Dermis microvascular lymphatic vessel endothelial cell (primary cell): ENCODE data around the gene ARHGAP8. TPM values are rescaled to one million over a fixed set of nuclear protein-coding genes. Genes with fewer than 3 reads are reported as not detected.

Source experiments
- DNase-seq, 2 donors: peaks; one replicate each; pipeline versions ENCODE4 v3.0.0 to v3.0.0-alpha.2; 2010; ENCODE audit warnings: low read depth in 2 of 2
- total RNA-seq: library from RNA; depleted of rRNA; stranded (reverse); fragments of >200 nt; gene quantifications from 2 replicates; pipeline ENCODE4 v1.2.1, GENCODE V29; 2014

Gene ARHGAP8
- total RNA-seq, 1 donor from 2014 or later = not detected

DNA sequence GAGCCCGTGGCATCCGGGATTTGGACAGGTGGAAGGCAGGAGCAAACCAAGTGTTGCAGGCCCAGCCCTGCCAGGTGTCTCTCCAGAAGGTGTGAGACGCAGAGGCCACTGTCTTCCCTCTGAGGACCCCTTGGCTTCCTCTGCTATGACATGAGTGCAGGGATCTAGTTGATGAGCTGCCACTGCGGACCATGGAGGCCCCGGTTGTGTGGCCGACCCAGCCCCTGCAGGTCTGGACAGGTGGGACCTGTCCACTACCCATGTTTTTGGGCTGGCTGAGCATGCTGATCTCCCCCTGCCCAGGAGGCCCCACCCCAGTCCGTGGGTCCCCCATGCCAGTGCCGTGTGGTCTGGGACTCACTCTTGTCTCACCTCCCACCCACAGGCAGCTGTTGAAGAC, 27.5 kb upstream of the ARHGAP8 start:
- DNase-seq = no peak

DNA sequence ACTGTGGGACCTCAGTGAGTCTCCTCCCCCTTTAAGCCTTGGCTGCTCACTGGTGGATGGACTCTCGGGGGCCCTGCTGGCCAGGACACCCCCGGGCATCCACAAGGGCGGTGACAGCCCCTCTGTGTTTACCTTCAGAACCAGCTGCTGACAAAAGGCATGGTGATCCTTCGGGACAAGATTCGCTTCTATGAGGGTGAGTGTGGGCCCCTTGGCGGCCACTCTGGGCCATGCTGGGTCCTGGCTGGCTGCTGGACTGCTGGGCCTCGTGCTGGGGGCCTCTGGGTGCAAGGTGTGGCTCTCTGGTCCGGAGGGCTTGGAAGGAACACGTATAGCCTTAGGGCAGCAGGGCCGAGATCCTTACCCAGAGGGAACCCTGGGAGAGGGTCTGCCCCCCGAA, 25.9 kb upstream of the ARHGAP8 start:
- DNase-seq = no peak

DNA sequence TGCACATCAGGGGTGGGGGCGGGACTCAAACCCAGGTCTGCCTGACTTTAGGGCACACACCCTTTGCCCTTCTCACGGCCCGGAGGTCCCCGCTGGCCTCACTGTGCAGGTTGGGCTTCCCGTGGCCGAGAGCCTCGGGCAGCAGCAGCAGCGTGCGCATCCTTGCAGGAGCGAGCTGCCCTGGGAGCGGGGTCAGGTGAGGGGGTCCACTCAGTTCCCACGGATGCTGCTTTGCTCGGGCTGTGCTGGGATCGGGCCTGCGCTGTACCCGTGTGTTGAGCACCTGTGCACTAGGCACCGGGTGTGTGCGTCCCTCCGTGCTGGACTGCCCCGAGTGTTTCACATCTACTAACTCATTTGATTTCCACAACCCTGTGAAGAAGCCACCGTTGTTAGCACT, 25.2 kb upstream of the ARHGAP8 start:
- no peak for DNase-seq

DNA sequence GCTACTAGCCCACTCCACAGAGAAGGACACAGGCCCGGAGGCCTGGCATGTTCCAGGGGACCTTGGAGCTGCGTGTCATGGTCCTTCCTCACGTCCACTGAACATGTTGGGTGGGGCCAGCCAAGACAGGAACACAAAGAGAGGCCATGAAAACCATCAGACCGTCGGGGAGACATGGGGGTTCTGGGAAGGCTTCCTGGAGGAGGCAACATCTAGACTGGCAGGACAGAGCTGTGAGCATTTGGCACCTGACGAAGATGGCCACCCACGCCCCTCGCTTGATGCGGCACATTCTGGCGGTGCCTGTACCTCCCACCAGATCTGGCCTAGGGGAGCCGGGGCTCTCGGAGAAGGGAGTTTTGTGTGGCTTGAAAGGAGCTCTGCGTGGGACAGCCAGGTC, 24.7 kb upstream of the ARHGAP8 start:
- no peak for DNase-seq

DNA sequence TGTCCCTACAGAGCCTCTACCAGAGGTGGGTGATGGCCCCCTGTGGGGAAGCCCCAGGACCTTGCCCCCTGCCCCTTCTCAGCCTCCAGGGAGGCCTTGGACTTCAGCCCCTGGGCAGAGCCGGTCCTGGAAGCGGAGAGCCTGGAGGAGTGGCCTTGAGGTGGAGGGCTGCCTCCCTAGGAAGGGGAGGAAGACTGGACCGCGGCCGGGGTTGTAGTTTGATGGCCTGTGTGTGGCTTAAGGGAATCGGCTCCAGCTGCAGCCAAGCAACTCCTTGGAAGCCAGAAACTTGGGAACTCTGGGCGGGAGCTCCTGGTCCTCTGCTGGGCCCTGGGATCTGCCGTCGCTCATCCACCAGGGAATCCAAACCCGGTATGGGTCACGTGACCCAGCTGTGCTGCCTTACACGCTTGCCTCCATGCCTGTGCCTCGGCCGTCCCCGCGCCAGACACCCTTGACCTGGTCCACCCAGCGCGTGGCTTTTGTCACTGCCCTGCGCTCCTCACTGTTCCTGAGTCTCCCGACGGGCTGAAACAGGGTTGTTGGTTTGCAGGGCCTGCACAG, 23.5 kb upstream of the ARHGAP8 start:
- DNase-seq = no peak

DNA sequence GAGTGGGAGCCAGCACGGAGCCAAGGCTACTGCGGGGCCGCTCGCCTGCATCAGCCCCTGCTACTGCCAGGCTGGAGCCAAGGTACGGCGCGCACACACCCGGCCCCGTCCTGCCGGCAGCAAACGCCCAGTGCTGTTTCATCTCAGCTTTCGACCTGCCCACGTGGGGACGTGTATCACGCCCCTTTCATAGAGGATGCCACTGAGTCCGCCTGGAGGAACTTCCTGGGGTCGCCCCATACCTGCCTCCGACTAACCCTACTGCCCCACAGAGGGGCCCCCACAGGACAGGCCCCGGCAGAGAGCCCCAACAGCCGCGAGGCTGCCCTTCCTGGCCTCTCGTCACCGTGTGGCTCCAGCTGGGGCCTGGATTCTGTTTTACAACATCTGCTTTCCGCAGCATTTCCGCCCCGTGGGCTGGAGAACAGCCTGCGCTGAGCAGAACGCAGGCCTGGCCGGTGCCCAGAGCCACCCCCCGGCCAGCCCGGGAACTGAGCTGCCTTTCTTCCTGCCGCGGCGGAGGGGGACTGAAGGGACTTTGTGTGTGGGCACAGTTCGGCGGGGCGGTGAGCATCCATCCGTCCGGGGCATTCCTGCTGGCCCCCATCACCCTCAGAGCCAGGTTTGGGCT, 22.9 kb upstream of the ARHGAP8 start:
- peak; percentile 63 to 77 for DNase-seq

DNA sequence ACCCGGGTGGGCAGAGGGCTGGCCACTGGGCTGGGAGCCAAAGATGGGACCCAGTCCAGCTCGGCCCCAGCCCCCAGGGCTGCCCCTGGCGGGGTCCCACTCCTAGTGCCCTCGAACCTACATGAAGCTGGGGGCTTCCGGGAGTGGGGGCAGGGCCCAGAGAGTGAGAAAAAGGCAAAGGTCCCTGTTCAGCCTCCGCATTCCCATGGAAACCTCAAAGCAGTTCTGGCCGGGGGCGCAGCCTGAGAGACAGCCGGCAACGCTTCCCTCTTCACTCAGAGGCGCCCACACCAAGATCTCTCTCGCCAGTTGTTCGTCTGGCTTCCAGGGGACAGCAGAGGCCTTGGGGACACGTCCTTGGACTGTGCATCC, 22.4 kb upstream of the ARHGAP8 start:
- no peak for DNase-seq

DNA sequence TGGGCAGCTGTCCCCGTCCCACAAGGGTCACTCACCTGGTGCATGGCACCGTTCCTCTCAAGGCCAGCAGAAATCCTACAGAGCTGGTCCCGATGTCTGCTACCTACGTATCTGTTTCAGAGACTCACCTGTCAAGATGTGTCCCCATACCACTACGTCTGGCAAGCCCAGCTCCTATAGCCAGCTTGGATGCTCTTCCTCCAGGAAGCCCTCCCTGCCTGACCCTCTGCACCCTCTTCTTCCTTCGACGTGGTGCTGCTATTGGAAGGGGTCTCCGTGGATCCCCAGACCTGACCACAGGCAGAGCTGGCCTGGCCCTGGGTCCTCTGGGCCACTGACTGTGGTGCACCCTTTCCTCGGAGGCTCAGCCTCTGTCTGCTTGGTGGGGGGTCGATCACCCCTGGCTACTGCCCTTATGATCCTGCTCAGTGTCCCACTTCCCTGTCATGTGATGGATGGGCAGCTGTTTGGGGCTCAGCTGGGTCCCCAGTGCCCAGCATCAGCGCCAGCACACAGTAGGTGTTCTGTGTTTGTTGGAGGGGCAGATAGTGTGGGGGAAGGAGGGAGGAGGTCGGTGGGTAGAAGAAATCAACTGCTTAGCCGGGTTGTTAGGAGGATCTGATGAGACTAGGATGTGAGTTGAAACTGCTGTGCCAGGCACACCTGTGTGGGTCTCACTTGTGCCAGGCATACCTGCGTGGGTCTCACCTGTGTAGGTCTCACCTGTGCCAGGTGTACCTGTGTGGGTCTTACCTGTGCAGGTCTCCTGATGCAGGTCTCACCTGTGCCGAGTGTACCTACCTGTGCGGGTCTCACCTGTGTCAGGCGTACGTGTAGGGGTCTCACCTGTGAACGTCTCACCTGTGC, 21.7 kb upstream of the ARHGAP8 start:
- DNase-seq = no peak

DNA sequence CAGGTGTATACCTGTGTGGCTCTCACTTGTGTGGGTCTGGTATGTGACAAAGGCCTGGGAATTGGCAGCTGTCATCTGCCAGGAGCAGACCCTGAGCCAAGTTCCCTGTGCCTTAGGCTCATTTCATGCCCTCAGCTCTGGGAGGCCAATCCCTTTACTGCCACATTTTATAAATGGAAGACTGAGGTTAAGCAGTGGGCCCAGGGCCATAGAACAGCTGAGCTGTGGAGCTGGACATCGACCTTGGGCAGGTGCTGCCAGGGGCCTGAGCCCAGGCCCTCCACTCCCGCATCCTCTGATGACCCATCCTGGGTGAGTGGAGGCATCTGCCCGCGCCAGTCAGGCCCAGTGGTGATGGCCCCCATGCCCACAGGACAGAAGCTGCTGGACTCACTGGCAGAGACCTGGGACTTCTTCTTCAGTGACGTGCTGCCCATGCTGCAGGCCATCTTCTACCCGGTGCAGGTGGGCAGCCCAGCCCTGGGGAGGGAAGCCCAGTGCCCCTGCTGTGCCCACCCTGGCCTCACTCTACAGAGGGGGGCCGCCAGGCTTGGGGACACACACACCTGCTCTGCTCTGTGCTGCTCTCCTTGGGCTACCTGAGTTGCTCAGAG, 20.9 kb upstream of the ARHGAP8 start:
- DNase-seq = no peak

DNA sequence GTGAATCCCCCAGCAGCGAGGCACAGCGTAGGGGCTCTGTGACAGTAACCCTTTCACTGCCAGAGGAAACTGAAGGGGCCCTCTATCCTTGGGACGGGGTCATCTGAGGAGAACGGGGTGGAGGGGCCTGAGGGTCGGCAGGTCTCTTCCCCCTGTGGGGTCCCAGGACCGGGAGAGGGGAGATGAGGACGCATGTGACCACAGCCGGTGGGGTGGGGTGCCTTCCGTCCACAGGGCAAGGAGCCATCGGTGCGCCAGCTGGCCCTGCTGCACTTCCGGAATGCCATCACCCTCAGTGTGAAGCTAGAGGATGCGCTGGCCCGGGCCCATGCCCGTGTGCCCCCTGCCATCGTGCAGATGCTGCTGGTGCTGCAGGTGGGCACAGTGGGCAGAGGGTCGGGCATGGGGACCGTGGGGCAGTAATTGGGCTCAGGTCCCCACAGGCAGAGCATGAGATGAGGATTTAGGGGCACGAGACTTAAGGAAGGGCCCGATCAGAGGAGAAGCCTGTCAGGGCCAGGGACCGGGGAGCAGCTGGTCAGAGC, 20.3 kb upstream of the ARHGAP8 start:
- DNase-seq = no peak

DNA sequence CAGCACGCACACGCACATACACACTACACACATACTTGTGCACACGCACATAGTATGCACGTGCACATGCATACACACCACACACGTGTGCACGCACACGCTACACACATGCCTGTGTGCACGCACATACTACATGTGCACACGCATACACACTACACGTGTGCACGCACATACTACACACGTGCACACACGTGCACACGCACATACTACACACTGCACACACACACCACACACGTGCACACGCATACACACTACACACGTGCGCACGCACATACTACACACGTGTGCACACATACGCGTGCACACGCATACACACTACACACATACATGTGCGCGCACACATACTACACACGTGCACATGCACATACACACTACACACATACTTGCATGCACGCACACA, 19.7 kb upstream of the ARHGAP8 start:
- no peak for DNase-seq

DNA sequence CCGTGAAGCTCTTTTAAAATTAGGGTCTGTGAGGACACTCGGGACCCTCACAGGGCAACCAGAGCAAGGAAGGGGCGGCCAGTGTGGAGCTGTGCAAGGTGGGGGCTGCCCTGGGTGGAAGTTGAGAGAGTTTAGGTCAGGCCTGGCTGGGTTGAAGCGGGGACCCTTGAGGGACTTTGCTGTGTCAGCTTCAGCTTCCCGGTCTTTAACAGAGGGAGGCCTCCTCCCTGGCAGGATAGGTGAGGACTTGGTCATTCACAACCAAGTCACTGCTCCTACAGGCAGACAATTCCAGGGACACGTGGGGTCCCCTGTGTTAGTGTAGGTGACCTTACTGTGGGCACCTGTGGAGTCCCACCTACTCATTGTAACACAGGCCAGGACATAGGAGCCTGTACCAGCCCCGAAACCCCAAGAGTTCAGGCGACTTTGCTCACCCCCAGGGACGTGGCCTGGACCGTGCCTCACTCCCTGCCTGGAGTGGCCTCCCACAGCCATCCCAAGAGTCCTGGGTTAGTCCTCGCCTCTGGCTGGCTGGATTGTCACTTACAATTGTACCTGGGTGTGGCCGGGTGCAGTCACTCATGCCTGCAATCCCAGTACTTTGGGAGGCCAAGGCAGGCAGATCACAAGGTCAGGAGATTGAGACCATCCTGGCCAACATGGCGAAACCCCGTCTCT, 18.8 kb upstream of the ARHGAP8 start:
- DNase-seq = no peak

DNA sequence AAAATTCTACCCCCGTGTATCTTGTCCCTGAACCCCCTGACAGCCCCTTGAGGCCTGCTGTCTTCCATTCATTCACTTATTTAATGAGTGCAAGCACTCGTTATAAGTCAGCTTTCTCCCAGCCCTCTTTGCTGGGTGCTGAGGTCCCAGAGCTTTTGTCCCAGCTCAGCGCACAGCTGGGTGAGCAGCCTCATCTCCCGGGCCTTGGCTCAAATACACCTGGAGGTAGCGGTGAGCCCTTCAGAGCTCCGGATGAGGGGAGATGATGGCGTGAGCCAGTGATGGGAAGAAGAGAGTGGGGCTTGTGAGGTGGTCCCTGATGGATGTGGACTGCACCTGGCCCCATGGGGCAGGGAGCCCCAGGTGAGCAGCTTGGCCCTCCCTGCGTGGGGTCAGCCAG, 18.1 kb upstream of the ARHGAP8 start:
- DNase-seq = no peak

DNA sequence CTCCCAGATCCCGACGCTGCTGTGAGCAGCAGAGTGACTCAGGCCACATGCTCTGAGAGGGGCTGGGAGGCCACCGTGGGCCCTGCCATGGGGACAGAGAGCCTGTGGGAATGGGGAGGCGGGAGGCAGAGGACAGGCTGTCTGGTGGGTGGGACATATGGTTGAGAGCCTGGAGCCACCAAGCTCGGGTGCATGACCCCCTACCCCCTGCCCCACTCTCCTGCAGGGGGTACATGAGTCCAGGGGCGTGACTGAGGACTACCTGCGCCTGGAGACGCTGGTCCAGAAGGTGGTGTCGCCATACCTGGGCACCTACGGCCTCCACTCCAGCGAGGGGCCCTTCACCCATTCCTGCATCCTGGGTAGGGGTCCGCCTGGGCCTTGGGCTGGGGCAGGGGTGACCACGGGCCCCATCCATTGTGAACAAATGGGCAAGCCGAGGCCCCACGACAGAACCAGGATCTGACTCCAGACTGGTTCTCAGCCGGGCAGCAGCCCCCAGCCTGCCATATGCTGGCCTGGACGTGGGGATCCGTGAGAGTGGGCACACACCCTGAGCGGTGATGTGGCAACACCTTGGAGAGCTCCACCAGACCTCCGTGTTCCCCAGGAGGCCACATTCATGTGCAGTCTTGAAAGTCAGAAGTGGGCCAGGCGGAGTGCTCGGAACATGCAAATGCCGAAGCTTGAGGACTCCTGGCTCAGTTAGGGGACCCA, 17.4 kb upstream of the ARHGAP8 start:
- no peak for DNase-seq

DNA sequence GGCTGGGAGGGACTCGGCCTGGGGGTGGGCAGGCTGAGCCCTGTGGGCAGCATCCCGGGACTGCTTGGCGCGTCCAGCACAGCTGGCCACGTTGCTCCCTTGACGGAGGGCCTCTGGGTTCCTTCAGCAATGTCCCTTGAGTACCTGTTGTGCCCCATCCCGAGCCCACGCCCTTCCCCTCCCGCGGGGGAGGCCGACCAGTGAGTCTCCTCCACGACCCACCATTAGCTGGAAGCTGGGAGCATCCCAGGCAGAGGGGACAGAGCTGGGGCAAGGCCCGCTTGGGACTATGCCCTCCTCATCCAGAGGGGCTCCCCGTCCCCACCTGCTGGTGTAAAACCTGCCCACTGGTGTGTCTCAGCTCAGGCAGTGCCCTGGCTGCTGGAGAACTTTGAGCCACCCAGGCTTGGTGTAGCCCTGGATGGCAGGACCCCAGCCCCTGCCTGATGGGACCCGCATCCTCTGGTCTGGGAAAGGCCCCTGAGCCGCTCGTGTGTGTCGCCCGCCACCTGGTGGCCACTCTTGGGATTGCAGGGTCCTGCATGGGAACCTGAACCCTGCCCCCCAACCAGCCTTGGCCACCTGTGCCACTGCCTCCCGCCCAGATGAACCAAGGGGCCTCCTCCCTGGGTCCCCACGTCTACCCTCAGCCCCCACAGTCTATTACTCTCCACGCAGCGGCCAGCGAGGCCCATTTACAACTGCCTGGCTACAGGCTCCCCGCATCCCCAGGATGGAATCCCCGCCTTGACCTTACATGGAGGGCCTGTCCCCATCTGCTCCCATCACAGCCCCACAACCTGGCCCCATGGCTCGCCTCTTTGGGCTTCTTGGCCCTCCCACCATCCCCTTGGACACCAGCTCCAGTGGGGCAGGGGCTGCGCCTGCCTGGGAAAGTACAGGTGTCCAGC, 16.6 kb upstream of the ARHGAP8 start:
- DNase-seq = peak in 1 of 2 donors; percentile 51

DNA sequence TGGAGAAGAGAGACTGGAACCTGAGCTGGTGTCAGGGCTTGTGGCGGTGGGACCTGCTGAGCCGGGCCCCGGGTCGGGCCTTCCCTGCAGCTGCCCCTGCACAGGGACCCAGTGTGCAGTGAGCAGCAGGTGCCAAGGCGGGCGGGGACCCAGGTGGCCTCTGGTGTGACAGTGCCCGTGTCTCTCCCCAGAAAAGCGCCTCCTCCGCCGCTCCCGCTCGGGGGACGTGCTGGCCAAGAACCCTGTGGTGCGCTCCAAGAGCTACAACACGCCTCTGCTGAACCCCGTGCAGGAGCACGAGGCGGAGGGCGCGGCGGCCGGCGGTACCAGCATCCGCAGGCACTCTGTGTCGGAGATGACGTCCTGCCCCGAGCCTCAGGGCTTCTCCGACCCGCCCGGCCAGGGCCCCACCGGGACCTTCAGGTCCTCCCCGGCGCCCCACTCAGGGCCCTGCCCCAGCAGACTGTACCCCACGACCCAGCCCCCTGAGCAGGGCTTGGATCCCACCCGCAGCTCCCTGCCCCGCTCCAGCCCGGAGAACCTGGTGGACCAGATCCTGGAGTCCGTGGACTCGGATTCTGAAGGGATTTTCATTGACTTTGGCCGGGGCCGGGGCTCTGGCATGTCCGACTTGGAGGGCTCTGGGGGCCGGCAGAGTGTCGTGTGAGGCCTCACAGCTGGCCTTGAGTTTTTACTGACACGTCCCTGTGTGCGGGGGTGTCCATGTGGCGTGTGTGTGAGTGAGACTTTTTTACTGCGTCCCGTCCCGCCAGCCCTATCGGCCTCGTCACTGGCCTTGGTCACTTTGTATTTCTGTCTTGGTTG, 15.6 kb upstream of the ARHGAP8 start:
- DNase-seq = no peak

DNA sequence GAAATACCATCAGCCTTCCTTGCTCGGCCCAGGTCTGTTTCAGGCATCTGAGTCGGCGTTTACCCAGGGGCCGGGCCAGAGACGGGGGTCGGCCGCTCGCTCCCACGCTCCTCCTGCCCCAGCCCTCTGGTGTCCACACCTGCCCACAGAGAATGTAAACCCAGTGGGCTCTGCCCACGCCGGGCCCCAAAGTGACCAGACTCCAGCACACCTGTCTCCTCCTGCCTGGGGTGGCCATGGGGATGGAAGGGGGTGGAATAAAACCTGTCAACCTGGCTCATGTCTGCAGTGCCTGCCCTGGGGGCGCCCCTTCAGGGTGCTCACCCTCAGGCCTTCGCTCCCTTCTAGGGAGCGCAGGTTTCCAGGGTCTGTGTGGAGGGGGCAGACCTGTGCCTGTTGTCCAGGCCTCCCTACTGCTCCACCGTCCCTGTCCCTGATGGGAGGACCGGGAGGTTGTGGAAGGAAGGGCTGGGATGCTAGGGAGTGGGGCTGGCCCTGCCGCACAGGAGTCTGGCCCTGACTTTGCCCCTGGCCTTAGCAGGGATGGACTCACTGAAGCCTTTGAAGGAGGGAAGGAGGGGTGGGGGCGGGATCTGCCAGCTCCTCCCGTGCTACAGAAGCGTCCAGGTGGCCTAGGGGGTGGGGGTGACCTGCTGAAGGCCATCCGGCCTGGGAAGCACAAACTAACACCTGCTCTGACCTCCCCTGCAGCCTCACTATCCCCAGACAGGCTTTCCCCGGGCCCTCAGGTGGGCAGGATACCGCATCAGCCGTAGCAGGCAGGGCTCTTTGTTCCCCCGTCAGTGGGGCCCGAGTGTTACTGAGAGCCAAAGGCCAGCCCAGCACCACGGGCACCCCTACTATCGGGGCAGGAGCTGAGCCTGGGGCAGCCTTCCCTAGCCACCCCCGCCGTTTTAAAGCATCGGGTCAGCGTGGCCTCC, 14.7 kb upstream of the ARHGAP8 start:
- DNase-seq = no peak

DNA sequence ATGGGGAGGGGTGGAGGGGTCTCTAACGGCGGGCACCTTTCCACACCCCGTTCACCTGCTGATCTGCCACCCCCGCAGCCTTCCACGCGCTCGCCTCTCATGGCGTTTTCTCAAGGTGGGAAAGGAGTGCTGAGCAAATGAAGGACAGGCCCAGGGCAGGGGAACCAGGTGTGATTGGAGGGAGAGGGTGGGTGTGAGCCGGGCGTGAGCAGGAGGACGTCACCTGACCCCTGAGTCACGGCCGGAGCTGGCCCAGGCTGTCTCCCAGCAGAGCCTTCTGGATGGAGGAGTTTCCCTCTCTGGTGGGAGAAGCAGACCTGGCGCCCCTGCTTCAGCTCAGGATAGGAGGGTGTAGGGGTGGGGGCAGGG, 14.0 kb upstream of the ARHGAP8 start:
- no peak for DNase-seq
